Esophagus mucosa (tissue), 1 donor: ENCODE data around the gene CALML6. TPM values are rescaled to one million over a fixed set of nuclear protein-coding genes. Genes with fewer than 3 reads are reported as not detected.

Experiments
- ATAC-seq: fragments of 200-7000 bp; cut with Tn5 transposase; one replicate; pipeline ENCODE4 v1.9.1; 2020
- total RNA-seq: library from RNA; stranded (reverse); gene quantifications from one replicate; pipeline ENCODE4 v1.2.4, GENCODE V29; 2023
- donor health status: DM: yes; HTN: yes; CAD: no.

CALML6 gene
- total RNA-seq, 1 donor from 2014 or later = 0.20 TPM

DNA sequence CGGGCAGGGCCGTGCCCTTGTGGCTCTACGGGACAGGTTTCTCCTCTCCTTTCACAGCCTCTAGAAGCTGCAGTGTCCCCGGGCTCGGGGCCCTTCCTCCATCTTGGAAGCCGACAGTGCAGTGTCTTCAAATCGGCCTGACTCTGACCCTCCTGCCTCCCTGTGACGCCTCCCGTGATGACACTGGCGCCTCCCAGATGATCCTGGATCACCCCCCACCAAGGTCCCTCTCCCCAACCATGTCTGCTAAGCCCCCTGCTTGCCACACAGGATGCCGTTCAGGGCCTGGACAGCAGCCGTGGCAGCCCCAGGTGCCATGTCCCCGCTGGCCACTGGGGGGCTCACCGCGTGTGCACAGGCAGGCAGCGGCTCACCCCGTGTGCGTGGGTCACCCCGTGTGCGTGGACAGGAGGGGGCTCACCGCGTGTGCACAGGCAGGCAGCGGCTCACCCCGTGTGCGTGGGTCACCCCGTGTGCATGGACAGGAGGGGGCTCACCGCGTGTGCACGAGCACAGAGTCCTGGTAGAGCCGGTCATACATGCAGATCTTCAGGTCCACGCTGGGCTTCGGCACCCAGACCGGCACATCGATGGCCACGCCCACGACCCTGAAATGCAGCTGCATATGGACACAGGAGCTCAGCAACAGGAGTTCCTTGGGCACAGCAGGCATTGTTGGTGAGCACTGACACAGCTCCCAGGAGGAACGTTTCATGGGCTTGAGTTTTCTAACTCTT lies 28.9 kb downstream of the CALML6 start:
- peak; percentile 72 for ATAC-seq

DNA sequence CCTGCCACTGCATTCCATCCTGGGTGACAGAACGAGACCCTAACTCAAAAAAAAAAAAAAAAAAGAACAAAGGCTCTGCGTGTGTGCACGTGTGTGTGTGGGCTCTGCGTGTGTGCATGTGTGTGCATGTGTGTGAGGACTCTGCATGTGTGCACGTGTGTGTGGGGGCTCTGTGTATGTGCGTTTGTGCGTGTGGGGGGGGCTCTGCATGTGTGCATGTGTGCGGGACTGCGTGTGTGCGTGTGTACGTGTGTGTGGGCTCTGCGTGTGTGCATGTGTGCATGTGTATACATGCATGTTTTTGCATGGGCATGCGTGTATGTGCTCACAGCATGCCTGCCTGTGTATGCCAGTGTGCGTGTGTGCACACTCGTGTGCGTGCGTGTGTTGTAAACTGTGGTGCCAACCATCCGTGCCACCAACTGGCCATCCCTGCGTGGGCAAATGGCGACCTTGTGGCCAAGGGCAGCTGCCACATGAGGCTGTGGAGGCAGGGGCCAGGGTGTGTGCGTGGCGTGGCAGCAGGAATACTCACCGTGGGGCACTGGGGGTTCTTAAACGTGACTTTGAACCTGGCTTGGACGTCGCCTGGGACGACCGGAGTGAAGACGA lies 30.8 kb downstream of the CALML6 start:
- ATAC-seq = no peak

DNA sequence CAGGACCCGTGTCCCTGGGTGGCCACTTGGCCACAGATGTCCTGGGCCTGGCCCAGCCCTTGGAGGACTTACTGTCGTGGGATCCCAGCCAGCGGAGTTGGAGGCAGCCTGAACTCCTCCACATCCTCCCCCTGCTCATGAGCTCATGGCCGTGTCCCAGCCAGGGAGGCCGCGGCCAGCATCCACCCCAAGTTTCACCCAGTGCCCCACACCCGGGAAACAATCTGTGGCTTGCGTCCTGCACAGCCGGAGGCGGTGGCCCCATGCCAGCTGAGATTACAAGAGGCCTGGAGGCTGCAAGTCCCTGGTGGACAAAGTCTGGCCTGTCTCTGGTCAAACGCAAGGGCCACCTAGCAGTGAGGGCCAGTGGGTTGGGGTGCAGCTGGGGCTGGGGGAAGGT lies 31.5 kb downstream of the CALML6 start:
- ATAC-seq = no peak

DNA sequence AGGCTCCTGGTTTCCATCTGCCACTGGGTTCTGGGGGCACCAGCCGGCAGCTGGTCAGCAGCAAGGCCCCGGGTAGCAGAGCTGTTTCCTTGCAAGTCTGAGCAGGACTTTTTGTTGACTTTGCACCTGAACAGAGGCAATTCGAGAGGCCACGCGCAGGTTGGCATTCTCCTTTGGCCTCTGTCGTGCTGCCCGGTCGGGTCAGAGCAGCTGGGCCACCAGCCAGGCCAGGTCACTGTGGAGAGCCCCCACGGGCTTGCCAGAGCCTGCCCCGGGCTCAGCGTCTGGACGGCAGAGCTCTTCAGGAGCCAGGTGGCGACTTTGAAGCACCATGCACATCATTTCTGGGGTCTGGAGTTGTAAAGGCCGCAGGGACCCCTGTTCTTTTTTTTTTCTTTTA lies 32.4 kb downstream of the CALML6 start:
- no peak for ATAC-seq

DNA sequence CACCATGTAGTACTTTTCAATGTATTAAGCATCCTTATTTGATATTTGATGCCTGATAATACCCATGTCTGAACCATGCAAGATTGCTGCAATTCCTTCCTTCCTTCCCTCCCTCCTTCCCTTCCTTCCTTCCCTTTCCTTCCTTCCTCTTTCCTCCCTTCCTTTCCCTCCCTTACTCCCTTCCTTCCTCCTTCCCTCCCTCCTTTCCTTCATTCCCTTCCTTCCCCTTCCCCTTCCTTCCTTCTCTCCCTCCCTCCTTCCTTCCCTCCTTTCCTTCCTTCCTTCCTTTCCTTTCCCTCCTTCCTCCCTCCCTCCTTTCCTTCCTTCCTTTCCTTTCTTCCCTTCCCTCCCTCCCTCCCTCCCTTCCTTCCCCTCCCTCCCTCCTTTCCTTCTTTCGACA lies 33.7 kb downstream of the CALML6 start:
- no peak for ATAC-seq

DNA sequence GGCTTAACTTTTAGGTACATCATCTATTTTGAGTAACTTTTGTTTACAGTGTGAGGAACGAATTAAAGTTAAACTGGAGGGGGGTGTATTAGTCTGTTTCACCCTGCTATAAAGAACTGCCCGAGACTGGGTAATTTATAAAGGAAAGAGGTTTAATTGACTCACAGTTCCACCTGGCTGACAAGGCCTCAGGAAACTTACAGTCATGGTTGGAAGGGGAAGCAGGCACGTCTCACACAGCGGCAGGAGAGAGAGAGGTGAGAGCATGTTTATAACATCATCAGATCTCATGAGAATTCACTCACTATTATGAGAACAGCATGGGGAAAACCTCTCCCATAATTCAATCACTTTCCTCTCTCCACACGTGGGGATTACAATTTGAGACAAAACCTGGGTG lies 35.9 kb downstream of the CALML6 start:
- ATAC-seq = no peak

DNA sequence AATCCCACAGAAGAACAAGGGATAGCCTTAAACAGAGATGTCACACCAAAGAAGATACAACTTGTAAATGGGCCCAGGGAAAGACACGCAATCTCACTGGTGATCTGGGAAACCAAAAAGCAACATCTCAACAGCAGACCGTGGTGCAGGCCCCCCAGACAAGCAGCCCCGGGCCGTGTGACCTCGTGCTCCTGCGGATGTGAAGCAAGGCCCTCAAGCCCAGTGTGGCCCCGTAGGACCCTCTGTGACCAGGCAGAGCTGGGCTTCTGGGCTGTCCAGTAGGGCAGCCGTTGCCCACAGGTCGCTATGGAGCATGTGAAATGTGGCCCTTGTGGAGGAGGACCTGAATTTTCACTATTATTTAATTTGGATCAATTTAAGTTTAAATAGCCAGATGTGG lies 39.0 kb downstream of the CALML6 start:
- ATAC-seq = no peak

DNA sequence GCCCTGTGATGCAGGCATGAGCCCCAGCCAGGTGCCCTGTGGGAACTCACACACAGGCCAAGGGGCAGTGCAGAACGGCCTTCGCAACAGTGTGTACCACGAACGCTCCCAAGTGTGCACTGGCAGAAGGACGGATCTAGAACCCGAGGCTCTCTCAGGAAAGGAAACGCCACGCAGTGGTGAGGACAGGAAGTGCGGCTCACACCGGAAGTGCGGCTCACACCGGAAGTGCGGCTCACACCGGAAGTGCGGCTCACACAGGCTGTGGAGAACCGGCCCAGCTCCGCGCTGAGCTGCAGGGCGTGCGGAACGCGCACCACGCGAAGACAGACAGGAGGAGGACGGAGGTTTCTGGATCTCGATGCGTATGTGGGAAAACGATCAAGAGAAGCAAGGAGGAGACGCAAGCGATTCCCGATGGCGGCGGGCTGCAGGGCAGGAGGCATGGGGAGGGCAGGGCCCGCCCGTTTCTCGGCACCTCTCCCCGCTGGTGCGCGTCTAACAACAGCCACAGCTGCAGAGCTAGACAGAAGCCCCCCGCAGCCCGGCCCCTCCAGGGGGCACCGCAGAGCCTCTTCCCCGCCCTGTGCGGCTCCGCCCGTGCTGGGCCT lies 39.9 kb downstream of the CALML6 start:
- ATAC-seq = no peak

DNA sequence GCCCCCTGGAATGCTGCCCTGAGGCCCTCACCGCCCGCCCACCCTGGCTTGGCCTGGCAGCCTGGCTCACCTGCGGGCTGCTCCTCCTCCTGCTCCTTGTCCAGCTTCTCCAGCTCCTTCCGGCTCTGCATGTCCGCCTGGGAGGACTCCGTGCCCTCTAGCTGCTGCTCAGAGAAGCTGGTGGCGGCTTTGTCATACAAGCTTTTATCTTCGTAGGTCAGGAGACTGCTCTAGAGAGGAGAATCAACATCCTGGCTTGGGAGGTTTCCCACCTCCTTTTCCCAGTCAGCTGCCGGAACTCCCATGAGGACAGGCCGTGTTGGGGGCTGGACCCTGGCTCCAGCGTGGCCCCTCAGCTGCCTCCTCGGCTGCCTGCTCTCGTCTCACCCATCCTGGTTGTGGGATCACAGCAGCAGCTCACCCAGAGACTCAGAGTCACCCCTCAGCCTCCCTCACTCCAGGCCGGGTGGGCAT lies 40.6 kb downstream of the CALML6 start:
- no peak for ATAC-seq

DNA sequence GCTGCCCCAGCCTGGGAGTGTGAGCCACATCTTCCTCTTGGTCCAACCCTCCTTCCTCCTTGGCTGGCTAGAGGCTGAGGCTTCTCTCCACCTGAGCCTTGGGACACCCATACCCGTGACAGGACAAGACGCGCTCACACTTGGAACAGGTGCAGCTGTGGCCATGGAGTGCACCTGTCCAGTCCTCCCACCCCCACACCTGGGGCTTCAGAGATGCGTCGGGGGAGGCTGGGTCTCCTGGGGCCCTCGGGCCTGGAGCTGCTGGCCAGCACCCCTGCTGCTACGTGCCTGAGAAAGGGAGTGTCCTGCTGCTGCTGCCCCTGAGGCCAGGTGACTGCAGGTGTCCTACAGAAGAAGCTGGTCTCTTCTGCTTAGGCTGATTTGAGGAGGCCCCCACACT lies 41.0 kb downstream of the CALML6 start:
- ATAC-seq = no peak

DNA sequence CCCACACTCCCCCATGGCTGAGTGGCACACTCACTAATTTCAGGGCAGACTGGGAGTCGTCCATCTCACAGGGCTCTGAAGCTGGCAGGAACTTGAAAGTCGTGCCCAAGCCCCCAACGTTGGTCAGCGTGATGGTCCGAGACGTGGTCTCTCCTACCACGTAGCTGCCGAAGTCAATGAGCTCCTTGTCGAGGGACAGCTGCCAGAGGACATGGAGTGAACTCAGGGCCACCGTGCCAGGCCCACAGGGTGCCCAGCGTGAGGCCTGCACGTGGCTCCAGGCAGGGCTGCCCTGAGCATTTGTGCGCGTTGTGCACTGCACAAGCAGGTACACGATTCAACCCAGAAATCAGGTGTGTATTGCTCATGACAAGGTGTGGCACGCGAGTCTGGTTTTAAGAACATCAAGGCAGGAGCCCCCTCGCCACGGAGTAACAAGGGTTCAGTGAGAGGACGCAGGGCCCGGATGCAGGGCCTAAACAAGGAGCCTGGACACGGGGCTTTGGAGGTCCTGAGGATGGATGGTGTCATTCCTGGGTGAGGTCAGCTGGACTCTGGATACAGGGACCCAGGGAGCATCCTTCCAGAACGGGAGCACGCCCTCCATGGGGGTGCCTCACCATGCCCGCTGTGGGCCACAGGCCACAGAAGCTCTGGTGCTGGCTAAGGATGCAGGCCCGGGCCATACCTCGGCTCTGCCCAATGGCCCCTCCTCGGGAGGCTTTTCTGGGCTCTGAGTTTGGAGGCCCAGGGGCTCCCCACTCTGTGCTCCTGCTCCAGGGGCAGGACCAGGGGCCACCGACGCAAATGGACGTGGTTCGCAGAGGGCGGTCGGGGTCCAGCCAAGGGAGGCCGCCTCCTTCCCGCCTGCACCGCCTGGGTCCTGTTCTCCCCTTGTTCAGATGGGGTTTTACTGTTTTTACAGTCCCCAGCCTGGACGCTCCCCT lies 41.8 kb downstream of the CALML6 start:
- ATAC-seq = peak; percentile 39

DNA sequence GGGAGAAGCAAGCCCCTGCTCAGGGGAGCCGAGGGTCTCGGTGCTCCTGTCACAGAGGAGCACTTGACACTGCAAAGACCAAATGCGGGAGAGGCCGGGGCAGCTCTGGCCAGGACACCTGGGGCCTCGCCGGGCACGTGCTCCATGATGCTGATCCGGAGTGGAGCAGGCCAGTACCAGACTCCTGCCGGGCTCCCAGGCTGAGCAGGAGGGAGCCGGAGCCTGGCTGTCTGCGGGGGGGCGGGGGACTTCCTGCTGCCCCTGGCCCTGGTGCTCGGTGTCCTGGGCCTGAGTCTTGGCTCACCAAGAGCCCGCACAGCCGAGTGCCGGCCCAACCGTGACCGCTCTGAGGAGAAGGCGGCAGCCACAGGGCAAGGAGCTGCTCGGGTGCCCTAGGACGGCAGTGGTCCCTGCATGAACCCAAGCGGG lies 42.5 kb downstream of the CALML6 start:
- ATAC-seq = no peak

DNA sequence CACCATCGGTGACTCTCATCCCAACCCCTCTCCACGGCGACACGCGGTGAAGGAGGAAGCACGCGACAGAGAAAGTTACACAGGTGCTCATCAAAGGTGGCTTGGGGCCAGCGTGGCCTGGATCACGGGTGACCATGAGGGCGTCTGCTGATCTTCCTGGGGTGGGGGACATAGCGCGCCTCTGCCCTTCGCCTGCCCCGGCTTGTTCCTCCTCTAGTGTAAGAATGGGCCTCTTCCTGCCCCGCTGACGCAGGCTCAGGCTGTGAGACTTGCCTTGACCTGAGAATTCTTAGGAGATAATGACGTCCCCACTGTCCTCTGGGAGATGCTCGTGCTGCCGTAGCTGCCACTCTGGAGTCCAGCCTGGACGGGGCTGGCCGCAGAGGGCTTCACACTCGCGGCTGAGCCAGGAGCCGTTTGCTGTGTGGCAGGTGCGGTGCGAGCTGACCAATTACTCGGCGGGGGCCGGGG lies 43.0 kb downstream of the CALML6 start:
- ATAC-seq = no peak

DNA sequence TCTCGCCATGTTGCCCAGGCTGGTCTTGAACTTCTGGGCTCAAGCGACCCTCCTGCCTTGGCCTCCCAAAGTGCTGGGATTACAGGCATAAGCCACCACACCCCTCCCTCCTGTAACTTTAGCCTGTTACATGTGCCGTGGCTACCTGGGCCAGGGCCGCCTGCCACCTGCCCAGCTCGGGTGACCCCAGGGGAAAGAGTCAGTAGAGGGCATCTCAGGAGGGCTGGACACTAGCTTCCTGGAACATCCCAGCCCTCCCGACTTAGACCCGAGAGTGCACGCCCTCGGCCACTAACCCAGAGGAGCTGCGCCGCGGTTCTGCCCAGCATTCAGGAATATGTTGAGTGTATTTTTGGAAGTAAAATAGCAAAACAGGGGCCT lies 44.4 kb downstream of the CALML6 start:
- ATAC-seq = no peak

DNA sequence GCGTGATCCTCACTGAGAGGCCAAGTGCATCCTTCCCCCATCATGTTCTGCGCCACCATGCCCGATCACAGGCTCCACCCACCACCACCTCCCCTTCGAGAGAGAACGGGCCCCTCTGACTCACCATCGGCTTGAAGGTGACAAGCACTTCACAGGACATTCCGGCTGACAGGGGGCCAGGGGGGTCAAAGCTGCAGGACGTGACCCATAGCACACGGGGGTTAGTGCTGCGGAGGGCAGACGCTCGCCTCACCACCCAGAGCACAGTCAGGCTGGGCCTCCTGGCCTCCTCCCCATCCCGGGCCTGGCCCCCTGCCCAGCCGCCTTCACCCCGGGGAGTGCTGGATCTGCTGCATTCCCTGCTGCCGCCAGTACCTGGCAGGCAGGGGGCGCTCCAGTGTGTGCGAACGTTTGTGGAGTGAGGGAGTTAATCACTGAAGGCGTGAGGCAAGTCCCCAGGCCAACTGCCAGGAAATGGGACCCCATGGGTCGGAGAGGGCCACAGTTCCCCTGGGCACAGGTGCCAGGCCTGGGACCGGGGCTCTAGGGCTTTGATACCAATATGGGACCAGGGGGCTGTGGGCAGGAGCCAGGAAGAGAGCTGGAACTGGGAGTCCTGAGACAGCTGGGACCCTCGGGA lies 44.9 kb downstream of the CALML6 start:
- ATAC-seq = peak; percentile 84

DNA sequence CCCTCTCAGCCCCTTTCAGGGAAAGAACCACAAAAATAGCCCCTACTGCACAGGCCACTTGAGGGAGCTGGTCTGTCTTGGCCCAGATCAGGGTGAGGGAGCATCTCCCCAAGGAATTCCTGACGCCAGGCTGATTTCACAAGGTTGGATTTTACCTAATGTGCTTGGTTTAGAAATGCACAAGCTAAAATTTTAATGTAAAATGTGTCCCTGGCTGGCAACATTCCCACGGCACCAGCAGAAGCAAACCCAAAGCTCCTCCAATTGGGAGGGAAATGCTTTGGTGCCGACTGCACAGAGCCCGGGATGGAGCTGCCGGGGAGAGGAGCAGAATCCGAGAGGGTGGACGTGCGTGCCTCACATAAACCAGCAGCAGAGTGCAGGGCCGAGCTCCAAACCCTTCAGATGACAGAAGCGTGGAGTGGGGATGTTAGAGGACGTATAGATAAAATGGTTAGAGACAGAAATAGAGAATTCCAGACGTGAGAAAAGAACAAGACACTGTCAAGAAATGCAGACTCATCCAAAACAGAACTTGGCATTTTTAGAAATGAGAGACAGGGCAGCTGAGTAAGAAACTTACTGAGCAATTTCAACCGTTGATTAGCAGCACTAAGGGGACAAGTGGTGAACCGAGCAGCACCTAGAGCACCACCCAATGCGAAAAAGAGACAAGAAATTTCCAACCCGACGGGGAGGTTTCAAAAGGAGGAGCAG lies 45.6 kb downstream of the CALML6 start:
- ATAC-seq = no peak

DNA sequence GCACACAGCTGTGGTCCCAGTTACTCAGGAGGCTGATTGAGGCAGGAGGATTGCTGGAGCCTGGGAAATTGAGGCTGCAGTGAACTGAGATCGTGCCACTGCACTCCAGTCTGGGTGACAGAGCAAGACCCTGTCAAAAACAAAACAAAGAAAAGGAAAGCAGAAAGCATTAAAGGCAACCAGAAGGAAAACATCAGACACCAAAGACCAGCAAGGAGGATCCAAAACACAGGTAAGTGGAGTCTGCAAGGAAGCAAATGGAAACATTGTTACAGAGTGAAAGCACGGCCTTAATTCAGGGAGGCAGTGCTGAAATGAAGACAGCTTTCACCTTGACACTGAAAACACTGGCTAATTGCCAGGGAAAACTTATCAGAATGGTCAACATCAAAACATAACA lies 47.7 kb downstream of the CALML6 start:
- ATAC-seq = no peak

DNA sequence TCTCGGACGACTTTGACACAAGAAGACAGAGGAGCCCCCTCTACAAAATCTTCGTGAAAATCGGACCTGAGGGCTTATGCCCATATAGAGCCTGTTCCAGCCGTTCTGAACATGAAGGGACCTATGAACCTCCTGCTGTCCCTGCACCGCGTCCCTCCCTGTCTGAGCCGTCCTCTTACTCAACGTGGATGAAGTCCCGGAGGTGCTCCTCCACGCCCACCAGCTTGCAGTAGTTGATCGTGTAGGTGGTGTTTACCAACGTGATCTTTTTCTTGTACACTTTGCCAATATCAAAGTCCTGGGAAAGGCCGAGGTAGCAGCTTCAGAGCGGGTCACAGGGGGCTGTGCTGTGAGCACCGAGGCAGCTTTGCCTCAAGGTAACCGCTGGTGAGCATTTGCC lies 48.5 kb downstream of the CALML6 start:
- no peak for ATAC-seq

DNA sequence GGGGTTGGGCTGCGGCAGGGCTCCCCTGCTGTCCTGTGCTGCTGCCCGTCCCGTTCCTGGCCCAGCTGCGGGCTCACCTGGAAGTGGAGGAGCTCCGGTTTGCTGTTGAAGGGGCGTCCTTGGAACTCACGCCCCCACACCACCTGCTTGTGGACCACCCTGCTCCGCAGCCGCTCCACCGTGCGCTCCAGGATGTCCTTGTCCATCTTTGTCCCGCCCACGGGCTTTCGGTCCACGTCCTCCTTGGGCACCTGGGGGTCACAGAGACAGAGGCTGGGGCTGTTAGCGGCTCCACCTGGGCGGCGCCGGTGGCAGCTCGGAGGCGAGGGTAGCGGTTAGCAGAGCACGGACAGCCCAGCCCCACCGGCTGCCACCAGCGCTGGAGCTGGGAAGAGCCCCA lies 49.8 kb downstream of the CALML6 start:
- no peak for ATAC-seq

DNA sequence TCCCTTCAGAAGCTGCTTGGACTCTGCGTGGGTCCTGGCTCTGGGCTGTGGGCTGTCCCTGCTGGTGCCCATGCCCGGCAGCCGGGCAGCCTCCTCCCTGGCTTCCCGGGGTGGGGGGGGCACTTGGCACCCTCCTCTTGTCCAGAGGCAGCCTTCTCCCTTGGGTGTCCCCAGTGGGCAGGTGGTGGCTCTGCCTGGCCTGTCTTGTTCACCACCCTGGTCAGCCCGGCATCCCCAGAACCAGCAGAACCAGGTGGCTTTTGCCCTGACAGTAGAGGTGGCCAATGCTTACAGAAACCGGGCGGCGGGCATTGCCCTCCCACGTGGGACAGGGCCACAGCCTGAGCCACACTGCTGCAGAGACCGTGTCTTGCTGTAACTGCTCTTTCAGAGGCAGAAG lies 50.5 kb downstream of the CALML6 start:
- ATAC-seq = no peak

DNA sequence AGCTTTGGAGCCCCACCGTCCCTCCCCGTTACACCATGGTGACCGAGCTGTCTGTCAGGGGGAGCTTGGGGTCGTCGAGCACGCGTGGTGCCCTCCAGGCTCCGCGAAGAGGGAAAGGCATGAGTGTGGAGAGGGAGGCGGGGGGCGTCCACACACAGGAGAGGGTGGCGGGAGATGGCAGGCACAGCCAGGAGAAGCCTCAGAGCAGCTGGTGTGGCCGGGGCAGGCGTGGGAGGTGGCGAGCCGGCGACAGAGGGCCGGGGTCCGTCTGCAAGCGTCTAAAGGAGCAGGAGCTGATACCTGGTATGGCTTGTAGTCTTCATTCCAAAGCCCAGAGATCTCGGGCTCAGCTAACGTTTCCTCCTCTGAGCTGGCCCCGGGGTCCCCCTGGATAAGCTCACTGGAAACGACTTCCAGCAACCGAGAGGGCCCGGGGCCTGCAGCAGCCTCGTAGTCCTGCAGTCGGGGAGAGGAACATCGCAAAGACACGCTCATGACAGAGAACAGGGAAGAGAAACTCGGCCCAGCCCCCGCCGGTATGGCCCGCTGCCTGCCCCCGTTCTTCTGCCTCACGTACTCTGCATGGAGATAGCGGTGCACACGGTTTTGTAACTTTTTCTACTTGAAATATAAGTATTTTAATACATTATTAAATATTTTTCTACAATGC lies 51.1 kb downstream of the CALML6 start:
- no peak for ATAC-seq
